Activated CD4-positive, alpha-beta T cell treated with anti-CD3 and anti-CD28 coated beads for 48 hours (primary cell): ENCODE data around the gene DNMBP.
"Not testable (repeated sequence)": the region's sequence is repeated elsewhere in the genome, so short reads cannot be mapped to it uniquely, and the experiment has no call there.

Source experiments
- DNase-seq: peaks from one replicate; pipeline ENCODE4 v3.0.0-alpha.2; 2020

Gene DNMBP

DNA sequence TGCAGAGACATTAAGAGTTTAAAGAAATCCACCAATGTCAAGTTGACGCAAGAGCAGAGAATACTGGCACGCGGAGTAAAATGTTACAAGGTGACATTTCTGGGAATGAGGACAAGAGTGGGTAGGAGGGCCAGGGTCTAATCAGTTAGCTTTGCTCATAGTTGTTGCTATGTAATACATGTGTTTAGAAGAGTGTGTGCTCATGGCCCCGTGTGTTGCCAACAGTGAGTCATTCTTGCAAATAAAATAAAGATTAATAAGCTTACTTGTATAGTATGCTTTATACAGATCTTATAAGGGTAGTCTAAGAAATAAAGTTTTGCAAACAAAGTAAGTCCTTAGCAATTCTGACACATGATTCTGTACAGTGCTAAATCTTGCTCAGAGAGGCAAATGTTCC, 64.5 kb downstream of the DNMBP start:
- no peak for DNase-seq

DNA sequence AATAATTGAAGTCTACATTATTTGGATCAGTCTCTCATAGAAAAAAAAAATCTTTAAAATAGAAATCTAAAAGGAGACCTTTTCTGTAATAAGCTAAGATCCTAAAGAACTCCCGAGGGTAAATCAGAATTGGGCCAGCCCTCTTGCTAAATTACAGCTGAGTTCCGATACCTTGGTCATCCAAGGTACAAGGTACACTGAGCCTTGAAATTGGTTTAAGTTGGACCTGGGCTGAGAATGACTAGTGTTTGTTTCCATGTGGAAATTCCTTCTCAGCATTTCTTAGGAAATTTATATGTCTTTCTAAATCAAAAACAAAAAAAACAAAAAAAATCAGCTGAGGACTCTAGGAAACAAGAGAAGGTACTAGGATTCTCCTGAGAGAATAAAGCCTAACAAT, 64.9 kb downstream of the DNMBP start:
- DNase-seq, result no peak

DNA sequence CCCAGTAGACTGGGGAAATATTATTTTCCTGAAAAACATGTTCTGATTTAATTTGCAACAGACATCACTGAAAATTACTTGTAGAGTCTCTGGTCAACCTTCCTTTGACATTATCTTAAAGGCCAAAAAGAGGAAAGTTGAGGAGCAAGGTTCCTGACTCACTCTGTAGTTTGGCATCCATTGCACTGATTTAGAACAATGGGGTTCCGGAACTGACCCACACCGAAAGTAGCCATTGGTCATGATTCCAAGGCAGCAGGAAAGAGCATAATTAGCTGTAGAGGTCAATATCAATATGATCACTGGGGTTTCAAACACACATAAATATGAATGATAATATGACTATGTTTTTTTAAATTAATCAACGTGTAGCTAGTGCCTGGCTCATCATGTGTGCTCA, 65.8 kb downstream of the DNMBP start:
- no peak for DNase-seq

DNA sequence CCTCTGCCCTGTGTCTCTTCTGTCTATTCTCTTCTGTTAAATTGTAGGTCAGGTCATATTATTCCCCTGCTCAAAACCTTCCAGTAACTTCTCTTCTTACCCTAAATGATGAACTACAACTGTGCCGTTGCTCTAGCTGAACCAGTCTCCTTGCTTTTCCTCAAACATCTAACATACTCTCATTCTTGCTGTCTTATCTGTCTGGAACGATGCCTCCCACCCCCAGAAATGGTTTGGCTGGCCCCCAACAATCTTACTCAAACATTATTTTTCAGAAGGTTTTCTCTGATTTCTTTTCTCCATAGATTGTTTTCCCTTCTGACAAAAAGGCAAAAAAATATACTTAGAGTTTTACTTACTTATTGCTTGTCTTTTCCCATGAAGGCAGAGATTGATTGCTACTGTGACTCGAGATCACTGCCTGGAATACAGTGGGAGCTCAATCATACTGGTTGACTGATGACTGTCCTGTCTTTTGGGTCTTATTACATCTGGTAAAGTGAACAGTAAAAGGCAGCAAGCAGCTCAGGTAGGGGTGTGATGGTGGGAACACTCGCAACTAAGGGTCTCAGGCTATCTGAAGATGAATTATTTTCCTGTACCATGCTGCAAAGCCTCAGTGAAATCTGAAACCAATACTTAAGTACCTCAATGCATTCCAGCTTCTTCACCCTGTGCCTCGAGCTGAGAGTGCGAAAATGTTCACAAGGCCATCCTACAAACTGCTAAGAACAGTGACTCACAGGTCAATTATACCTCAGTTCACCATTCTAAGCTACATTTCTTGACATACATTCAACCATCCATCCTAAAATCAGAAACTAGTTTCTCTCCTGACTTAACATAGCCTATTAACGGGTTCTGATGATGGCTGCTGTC, 67.6 kb downstream of the DNMBP start:
- no peak for DNase-seq

DNA sequence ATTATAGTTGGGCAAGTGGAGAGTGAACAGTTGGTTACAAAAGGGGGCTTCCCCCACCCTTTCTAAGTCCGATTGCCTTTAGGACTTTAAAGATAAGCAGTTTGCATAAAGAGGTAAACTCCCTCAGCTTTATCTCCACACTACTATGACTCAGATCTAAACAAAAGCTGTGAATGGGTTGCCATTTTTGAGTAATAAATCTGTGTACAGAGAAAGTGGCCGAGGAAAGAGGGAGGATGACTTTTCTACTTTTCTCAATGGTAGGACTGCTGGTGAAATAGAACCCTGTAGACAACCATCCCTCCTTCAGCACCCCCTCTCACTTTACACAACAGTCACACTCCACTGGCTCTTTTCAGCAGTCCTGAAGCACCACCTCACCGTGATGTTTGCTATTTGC, 71.2 kb downstream of the DNMBP start:
- no peak for DNase-seq

DNA sequence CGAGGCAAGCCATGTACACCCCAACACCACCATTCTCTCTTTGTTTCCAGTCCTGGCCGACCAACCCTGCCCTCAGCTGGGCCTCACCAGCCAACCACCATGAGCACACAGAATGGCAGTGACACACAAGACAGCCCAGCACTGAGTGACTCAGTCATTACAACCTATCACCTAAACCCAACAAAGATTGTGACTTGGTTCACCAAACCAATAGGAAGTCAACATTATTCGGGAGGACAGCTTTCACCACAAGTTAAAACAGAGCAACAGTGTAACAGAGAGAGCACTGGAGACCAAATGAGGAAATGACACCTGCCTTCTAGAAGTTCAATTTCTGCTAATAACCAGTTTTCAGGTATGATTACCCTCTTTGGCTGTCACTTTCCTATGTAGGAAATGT, 72.1 kb downstream of the DNMBP start:
- no peak for DNase-seq

DNA sequence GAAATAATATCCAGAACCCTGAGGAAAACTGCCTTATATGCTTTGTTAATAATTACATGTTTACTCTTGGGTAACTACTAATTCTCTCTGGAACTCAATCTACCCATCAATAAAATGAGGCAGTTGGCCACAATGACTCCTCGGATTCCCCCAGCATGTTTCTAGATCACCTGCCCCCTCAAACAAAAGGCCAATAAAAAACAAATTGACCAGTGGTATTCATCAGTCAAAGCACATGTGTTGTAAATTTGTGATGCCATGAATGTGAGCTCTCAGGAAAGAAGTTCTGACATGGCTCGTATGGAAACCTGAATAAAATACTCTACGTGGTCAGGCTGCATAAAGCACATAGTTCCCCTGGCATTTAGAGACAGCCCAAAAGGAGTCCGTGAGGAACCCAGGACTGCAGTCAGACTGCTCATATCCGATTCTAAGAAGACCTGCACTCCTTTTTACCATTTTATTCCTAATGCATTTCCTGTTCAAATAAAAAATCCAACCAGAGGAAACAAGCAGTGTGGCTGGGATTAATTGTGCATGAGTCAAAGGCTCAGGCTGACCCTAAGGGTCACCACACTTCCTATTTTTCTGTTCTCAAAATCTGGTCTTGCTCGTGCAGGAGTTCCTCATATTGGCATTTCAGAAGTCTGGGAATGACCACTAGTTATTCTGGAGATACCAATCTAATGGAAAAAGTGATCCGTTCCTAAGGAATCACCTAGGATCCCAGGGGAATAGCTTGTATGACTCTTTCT, 77.4 kb downstream of the DNMBP start:
- not testable (repeated sequence) for DNase-seq

DNA sequence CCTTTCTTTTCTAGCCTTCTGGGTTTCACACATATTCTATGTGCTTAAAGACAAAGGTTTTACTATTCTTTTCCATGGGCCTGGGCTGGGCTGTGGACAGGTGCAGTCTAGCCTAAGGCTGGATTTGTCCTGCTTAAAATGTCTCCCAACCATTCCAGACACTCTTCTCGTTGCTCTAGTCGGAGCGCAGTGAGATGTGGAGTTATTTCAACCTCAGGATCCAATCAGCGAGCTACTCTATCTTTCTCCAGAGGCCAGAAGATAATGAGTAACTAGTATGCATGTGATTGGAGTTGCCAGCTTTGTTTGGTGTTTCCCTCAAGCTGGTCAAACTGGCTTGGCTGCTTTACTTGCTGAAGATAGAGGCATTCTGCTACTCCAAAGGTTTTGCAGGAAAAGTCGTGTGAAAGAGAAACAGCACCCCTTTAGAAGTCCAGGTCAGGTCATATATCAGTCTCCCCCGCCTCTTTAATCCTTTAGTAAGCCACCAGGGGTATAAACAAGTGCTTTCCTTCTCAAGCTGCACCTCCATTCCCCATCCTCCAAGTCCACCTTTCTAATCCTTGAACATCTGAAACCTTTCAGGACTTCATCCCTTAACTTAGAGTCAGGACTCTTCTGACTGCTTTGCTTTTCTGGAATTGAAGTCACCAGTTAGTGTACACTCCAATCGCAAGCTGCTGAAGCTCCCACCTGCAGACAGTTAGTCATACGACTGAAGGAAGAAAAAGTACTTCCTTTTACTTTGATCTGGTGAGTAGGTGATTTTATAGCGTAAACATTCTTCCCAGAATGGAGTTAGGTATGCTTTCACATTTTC, 78.8 kb downstream of the DNMBP start:
- DNase-seq, result no peak

DNA sequence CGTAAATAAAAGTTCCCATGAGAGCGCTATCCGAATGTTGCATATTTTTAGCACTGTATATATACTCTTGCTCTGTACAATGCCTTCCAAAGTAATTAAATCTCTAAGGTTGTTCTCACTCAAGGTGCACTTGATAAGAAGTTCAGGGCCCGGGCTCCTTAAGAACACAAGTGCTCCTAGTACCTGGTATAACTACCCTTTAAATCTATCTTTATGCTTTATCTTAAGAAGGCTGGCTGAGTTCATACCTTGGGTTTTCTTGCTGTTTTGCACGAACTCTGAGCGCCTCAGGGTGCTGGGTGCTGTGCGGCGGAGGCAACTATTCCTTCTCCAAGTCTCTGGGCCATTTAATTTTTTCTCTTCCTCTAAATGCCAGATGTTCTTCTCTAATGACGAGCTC, 80.4 kb downstream of the DNMBP start:
- no peak for DNase-seq

DNA sequence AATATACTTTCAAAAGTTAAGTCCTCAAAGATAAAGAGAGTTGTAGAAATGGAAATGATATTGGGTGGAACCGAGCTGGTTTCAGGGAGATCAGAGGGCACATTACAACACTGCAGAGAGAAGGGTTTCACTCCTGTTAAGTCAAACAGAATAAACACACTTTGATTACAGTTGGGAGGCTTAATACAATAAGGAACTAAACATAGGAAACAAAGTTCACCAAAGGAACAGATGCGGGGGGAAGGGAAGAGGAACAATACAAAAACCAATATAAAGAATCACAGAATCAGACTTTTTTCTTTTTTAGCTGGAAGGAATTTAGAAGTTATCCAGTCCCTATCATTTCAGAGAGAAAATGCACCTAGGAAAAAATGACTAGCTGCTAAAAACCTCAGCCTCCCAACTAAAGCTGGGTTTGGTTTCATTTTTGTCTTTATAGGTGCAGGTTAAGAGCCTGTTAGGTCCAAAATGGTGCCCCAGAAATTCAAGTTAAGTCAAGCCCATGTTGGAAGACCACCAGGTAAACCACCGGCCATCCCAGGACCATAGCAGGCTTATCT, 81.9 kb downstream of the DNMBP start:
- DNase-seq, result no peak

DNA sequence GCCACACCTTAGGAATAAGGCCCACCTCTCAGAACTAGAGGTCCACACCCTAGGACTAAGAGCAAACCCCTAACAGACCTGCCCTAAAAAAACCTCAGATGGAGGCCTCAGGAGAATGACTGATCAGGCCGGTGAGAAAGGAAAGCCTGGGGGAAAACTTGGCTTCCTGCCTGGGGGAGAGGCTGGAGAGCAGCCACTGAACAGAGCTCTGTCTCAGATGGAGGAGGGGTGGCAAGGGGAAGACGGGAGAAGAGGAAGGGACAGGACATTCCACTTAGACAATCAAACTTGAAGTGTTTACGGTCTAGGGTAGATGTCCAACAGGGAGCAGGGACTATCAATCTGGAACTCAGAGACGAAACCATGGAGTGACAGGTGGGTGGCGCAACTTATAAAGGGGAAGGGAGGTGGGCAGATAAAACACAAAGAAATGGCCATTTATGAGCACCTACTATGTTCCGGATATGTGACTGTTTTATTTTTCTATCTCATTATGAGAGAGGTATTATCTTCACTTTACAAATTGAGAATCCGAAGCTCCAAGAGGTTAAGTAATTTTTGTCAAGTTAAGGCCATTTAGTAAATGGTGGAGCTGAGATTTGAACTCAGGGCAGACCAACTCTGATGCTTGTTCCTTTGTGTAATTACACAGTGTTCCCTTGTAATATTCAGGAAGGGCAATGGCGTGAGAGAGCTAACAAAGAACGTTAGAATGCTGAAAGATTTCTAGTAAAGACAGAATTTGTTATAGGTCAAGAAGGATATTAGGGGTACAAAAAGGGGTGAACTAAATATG, 82.6 kb downstream of the DNMBP start:
- DNase-seq, result no peak

DNA sequence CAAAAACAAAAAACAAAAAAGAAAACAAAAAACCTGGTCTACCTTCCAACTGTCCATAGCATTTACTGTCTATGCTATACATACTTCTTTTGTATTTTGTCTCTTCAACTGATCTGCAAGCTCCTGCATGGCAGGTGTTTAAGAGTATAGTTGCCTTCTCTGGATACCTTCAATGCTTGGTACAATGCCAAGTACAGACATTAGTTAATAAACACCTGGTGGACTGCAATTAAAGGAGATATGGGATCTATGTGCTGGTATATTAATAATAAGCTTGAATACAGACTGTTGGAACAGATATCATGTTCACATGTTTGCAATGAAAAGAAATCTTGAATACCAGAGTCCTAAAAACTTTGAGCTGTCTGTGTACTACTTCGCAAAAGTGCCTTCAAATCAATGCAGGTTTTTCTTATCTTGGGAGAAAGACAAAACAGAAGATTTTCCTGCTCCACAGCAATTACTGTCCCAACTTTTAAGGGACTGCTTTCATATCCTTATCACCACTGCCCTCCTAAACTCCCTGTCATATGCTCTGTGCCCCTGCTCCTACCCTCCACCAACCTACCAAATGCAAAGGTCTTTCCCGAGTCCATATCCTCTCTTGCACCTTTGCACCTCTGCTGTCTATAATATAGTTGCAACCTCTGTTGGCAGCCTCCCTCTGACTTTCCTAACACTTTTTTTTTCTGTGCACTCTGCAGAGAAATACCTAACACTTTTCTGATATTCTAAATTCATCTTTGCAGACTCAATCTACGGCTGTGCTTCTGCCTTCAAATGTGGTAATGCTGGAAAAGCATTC, 85.1 kb downstream of the DNMBP start:
- no peak for DNase-seq

DNA sequence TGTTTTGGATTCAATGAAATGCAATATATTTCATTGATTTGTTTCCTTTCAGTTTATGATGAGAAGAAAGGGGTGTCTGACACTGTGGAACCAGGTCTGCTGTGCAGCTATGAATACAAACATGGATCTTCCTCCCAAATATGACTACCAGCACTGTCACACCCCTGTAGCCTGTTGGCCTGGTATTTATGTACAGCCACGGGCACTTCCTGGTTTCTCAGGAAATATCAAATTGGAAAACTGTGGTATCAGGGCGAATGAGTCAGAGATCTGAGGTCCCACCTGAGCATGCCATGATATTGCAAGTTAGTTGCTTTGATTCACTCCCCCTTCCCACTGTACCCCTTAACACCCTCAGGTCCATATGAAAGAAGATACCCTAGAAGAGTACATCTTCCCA, 87.8 kb downstream of the DNMBP start:
- DNase-seq, result no peak

DNA sequence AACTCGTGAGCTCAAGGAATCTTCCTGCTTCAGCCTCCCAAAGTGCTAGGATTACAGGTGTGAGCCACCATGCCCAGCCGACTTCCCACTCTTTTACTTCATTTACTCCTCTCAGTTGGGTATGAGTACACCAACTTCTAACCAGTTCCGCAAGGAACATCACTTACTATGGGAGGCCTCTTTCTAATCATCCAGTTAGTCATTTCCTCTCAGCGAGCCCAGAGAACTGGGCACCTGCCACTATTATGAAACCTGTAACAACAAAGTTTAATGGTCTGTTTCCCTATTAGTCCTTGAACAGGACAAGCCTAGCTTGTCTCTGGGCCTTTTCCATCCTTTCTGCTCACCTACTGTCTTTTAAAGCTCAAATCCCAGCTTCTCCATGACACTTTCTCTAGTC, 88.8 kb downstream of the DNMBP start:
- no peak for DNase-seq

DNA sequence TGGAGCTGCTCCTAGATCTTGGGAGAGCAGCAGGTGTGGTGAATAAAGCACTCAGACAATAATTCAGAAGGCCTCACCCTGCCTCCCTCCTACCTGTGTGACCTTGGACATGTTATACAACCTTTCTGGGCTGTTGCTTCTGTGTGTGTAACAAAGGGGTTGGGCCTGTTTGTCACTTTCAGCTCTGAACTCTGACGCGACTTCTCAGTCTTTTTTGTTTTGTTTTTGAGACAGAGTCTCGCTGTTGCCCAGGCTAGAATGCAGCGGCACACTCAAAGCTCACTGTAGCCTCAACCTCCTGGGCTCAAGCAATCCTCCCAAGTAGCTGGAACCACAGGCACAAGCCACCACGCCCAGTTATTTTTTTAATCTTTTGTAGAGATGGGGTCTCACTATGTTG, 89.3 kb downstream of the DNMBP start:
- no peak for DNase-seq

DNA sequence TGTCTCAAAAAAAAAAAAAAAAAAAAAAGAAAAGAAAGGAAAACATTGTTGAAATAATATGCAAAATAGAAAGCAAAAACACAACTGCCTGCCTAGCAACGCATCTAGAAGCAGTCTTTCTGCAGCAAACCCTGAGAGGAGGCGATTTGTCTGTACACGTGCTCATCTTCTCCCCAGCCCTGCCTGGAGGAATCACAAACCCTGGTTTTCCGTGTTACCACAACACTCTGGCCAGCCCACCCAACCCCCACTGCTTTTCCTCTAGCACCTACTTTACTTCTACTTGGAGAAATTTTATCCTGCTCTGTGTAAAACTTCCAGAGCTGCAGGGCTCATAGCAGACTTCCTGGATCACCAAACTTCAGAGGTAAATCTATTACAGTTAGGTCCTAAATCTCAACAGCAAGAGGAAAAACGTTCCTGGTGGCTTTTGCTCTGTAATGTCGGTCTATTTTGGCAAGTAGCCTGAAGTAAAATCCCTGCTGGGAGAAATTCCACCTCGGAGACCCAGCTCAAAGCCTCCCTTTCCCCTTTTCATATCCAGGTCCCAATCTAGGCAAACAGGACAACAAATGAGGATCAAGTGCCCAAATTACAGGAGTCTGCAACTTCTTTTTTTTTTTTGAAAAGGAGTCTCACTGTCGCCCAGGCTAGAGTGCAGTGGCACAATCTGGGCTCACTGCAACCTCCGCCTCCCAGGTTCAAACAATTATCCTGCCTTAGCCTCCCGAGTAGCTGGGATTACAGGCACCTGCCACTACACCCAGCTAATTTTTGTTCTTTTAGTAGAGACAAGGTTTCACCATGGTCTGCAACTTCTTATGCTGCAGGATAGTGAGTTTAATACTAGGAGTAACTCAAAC, 91.6 kb downstream of the DNMBP start:
- no peak for DNase-seq

DNA sequence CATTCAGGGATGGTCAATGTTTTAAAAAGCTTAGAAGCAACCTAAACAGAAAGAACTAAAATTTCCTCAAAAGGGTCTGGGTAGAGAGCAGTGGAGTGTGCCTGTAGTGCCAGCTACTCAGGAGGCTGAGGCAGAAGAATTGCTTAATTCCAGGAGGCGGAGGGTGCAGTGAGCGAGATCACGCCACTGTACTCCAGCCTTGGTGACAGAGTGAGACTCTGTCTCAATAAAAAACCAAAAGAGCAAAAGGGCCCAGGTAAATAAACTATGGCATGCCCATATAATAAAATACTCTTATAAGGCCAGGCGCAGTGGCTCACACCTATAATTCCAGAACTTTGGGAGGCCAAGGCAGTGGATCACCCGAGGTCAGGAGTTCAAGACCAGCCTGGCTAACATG, 93.0 kb downstream of the DNMBP start:
- no peak for DNase-seq

DNA sequence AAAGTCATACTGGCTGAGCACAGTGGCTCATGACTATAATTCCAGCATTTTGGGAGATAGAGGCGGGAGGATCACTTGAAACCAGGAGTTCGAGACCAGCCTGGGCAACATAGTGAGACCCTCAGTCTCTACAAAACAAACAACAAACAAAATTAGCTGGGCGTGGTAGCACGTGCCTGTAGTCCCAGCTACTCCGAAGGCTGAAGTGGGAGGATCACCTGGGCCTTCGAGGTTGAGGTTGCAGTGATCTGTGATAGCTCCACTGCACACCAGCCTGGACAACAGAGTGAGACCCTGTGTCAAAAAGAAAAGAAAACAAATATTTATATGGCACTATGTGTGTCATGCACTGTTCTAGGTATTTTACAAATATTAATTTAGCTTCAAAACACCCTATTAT, 94.3 kb downstream of the DNMBP start:
- no peak for DNase-seq

DNA sequence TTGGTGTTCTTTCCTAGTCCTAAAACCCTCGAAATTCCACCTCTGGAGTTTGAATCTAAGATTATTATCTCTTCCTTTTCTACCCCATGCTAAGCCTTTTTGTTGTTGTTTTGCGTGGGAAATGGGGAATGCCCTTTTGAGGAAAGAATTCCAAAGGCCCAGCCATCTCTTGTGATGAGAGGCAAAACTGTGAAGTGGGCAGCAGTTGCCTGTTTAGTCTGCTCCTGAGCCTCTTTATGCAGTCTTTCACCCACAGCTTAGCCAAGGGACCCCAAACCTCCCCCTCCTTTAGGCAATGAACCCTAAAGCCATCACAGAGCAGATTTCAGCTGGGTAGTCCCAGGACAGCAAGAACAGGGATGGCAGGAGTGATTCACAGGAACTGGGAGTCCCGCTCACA, 95.5 kb downstream of the DNMBP start:
- no peak for DNase-seq

DNA sequence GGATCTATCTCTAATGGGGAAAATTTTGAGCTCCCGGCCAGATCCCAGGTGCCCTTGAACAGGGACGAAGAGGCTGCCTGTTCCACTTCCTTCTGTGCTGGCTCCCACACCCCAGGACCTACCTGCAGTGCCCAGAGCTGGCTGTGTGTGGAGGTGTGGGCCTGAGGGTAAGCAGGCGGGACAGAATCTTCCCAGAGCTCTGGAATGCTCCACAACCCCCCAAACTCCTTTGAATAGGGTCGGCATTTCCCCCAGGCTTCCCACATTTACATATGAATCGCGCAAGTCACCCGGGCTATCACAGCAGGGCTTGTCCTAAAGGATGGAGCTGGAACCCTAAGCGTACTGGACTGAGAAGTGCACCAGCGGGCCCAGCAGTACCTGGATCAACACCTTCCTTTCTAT, 95.9 kb downstream of the DNMBP start:
- DNase-seq, result no peak
